Thoracic aorta (tissue), 2 donors: ENCODE data around the gene SPINT1. TPM values are rescaled to one million over a fixed set of nuclear protein-coding genes. Genes with fewer than 3 reads are reported as not detected.

Source experiments
- ATAC-seq: fragments of 150-250 bp; one replicate; pipeline ENCODE4 v1.8.0; 2017; ENCODE audit warnings: low read depth; ENCODE audit not compliant: insufficient number of reproducible peaks, low FRiP score
- DNase-seq: peaks from one replicate; pipeline ENCODE4 v3.0.0-alpha.2; 2020; ENCODE audit warnings: low spot score
- H3K27ac ChIP-seq, 2 donors: fragments of 200-600 bp; sonication (generic); 1 replicate in 1 of 2; 2 replicates in 1 of 2; pipeline ENCODE4 v1.5.1; 2016; ENCODE audit warnings: mild to moderate bottlenecking in 2 of 2, moderate library complexity in 2 of 2
- H3K27me3 ChIP-seq: fragments of 200-600 bp; sonication (generic); replicated peaks from 2 replicates; pipeline ENCODE4 v1.6.0; 2016; ENCODE audit warnings: mild to moderate bottlenecking; ENCODE audit not compliant: insufficient read depth
- H3K36me3 ChIP-seq: fragments of 200-600 bp; sonication (generic); one replicate; pipeline ENCODE4 v1.5.1; 2016
- H3K4me1 ChIP-seq, 2 donors: fragments of 200-600 bp; sonication (generic); 1 replicate in 1 of 2; 2 replicates in 1 of 2; pipeline versions ENCODE4 v1.5.1 to v1.6.0; 2016; ENCODE audit warnings: low read depth in 2 of 2, mild to moderate bottlenecking in 1 of 2; ENCODE audit not compliant: control insufficient read depth in 1 of 2
- H3K4me3 ChIP-seq: fragments of 200-600 bp; sonication (generic); 2 replicates; pipeline ENCODE4 v1.5.1; 2016; ENCODE audit warnings: mild to moderate bottlenecking
- H3K9me3 ChIP-seq: fragments of 200-600 bp; sonication (generic); 2 replicates; pipeline ENCODE4 v1.5.1; 2016
- CTCF ChIP-seq: fragments of 200-600 bp; sonication (generic); IDR thresholded peaks from one replicate; pipeline ENCODE4 v1.5.1; 2019; ENCODE audit warnings: antibody characterized with exemption
- total RNA-seq, 2 donors: library from RNA; depleted of rRNA; stranded (reverse); fragments of >200 nt; gene quantifications; one replicate each; pipeline versions ENCODE4 v1.1.0 to v1.2.3, GENCODE V29; 2016

The SPINT1 gene
- total RNA-seq, 2 donors from 2014 or later = 4.6 to 4.8 TPM

GRCh38 chr15:40831861-40832260 lies 12.0 kb upstream of the SPINT1 start:
- no peak for TF ChIP-seq CTCF
- no peak overlapping the region for H3K27ac ChIP-seq
- H3K27me3 ChIP-seq = no peaks in the 10 kb centered on the region
- DNase-seq (no peak), ATAC-seq (no peak)
- H3K36me3 ChIP-seq = no peaks in the 10 kb centered on the region
- H3K9me3 ChIP-seq = no peaks in the 10 kb centered on the region
- no peak overlapping the region for H3K4me3 ChIP-seq
- H3K4me1 ChIP-seq = no peaks in the 10 kb centered on the region

GRCh38 chr15:40832903-40833302 lies 10.9 kb upstream of the SPINT1 start:
- Histone ChIP-seq H3K27me3 (no peaks in the 10 kb centered on the region), H3K36me3 (no peaks in the 10 kb centered on the region), H3K4me1 (no peaks in the 10 kb centered on the region), H3K9me3 (no peaks in the 10 kb centered on the region), H3K27ac (no peak overlapping the region), H3K4me3 (no peak overlapping the region)
- ATAC-seq = no peak
- no peak for TF ChIP-seq CTCF
- no peak for DNase-seq

- DNase-seq = no peak
- H3K9me3 ChIP-seq = no peaks in the 10 kb centered on the region
- no peak overlapping the region for H3K27ac ChIP-seq
- ATAC-seq = no peak
- no peak for TF ChIP-seq CTCF
- no peaks in the 10 kb centered on the region for H3K36me3 ChIP-seq
- no peaks in the 10 kb centered on the region for H3K27me3 ChIP-seq
- H3K4me3 ChIP-seq = no peak overlapping the region
- H3K4me1 ChIP-seq = no peaks in the 10 kb centered on the region
These were observed 7.8 kb upstream of the SPINT1 start for GRCh38 chr15:40836020-40836419.

GRCh38 chr15:40838756-40839155 lies 5.1 kb upstream of the SPINT1 start:
- H3K9me3 ChIP-seq = no peaks in the 10 kb centered on the region
- TF ChIP-seq CTCF = no peak
- peaks cover 3 to 5% of the 10 kb centered on the region in 2 donors for H3K4me1 ChIP-seq
- H3K27me3 ChIP-seq = no peaks in the 10 kb centered on the region
- H3K27ac ChIP-seq = no peak overlapping the region
- H3K36me3 ChIP-seq = no peaks in the 10 kb centered on the region
- no peak overlapping the region for H3K4me3 ChIP-seq
- DNase-seq (no peak), ATAC-seq (no peak)

- ATAC-seq = no peak
These were observed 2.1 kb upstream of the SPINT1 start for GRCh38 chr15:40841741-40842140.

More at GRCh38 chr15:40841741-40842140, 2.1 kb upstream of the SPINT1 start:
- Histone ChIP-seq H3K27me3 (peaks cover 5% of the 10 kb centered on the region), H3K4me1 (peaks cover 14 to 23% of the 10 kb centered on the region in 2 donors), H3K36me3 (no peaks in the 10 kb centered on the region), H3K4me3 (no peak overlapping the region), H3K27ac (no peak overlapping the region), H3K9me3 (no peaks in the 10 kb centered on the region)
- DNase-seq = no peak
- TF ChIP-seq CTCF = no peak
